GM21528 (cell line): Measurements from ENCODE around the gene PRR32.
"Not testable (repeated sequence)": the region's sequence is repeated elsewhere in the genome, so short reads cannot be mapped to it uniquely, and the experiment has no call there.

Experiments used
- ATAC-seq: cut with Tn5 transposase; IDR thresholded peaks from one replicate; pipeline ENCODE4 v1.9.1; 2021; ENCODE audit warnings: mild to moderate bottlenecking, moderate library complexity; ENCODE audit not compliant: unreplicated experiment, low FRiP score

PRR32 gene, protein sequence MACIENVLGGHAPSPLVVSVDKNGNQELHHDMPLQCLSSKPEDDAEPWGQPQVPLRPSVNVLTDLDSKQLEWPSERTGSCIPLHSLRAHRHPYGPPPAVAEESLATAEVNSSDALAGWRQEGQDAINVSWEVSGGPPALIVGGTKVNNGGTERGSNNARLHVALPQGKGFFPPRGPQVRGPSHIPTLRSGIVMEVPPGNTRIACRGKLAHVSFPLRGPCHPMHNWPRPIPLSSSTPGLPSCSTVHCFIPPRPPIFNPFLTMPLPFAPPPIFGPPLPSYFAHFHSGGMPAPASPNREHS

DNA sequence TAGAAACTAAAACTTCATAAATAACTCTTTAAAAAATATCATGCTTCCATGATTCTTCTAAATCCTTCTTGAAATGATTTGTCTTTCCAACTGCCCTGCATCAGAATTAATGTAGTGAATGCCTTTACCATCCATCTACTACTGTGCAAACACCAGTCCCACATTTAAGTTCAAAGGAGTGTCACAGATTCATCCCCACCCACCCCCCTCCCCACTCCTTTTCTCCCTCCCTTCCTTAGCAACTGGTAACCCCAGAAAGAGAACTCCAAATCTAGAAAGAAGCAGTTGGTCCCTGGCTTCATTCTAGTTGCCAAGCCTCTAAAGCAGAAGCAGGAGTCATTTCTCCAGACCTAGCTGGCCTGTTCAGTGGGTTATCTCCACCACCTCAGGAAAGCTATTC is at the start of gene PRR32:
Gene PRR32 (plus strand): TSS at position 301 of the 400 bp plus-strand sequence. CDS start 115 bp downstream, outside the sequence.
- no peak for ATAC-seq

DNA sequence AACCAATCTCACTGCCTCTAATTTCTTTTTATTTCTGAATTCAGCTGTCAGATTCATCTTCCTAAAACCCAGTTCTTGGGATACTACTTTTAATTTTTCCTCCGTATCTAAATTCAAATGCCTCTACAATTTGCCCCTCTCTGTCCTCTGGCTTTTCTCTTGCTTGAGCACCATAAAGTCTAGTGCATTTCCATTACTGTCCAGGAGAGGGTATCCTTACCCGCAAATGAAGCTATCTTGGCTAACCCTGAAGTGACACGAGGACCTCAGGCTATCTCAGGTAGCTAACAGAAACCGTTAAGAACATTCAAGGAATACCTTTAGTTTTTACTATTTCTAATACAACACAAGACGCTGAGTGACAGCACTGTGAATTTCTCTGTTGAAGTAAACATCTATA is 49.4 kb upstream of the PRR32 start:
- ATAC-seq, result no peak

DNA sequence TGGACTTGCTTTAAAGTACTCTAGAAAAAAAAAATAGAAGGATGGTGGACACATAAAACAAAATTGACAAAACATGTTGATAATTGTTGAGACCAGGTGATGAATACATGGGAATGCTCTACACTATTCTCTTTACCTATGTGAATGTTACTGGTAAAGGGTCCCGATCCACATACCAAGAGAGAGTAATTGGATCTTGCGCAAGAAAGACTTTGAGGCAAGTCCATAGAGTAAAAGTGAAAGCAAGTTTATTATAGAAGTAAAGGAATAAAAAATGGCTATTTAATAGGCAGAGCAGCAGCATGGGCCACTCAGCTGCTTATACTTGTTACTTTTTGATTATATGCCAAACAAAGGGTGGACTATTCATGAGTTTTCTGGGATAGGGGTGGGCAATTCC is 34.0 kb upstream of the PRR32 start:
- no peak for ATAC-seq

DNA sequence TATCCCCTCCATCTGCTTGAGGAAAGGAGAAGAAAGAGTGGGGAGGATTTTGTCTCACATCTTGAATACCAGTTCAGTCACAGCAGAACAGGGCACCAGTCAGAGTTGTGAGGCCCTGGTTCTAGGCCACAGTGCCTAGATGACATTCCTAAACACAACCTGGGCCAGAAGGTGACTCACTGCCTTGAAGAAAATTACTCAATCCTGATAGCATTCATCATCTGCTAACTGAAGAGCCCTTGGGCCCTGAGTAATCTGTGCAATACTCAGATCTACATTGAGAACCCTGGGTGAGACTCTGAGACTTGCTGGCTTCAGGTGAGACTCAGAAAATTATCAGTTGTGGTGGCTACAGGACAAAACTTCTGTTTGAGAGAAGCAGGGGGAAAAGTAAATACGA is 20.5 kb upstream of the PRR32 start:
- no peak for ATAC-seq

DNA sequence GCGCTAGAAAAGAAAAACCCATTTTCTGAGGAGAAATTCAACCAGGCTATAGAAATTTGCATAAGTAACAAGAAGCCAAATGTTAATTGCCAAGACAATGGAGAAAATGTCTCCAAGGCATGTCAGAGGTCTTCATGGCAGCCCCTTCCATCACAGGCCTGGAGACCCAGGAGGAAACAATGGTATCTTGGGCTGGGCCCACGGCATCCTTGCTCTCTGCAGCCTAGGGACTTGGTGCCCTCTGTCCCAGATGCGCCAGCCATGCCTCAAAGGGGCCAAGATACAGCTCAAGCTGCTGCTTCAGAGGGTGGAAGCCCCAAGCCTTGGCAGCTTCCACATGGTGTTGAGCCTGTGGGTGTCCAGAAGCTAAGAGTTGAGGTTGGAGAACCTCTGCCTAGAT is 12.7 kb upstream of the PRR32 start:
- not testable (repeated sequence) for ATAC-seq

DNA sequence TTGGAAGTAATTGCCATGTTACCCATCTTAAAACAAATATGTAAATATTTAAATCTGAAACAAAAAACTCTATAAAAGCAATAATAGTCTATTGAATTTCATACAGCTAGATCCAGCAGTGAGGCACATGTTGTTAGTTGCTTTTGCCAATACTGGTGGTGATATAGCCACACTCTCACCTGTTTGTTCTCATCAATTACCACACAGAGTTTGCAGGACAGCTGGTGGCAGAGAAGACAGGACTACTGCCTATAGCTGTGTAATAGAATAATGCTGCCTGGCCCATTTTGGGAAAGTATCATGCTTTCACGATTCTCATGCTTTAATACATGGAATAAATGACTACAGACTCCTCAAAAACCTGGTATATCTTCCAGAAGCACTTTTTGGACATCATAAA is 3.7 kb upstream of the PRR32 start:
- ATAC-seq, result no peak

DNA sequence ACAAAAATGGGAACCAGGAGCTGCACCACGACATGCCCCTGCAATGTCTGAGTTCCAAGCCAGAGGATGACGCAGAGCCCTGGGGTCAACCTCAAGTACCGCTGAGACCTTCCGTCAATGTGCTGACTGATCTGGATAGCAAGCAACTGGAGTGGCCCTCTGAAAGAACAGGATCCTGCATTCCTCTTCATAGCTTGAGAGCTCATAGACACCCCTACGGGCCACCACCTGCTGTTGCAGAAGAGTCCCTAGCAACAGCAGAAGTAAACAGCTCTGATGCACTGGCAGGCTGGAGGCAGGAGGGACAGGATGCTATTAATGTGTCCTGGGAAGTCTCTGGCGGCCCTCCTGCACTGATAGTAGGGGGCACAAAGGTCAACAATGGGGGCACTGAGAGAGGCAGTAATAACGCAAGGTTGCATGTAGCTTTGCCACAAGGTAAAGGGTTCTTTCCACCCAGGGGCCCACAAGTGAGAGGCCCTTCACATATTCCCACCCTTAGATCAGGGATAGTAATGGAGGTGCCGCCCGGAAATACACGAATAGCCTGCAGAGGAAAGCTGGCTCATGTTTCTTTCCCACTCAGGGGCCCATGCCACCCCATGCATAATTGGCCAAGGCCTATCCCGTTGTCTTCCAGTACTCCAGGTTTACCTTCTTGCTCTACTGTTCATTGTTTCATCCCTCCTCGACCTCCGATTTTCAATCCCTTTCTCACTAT is 1.3 kb downstream of the PRR32 start:
- ATAC-seq, result no peak

DNA sequence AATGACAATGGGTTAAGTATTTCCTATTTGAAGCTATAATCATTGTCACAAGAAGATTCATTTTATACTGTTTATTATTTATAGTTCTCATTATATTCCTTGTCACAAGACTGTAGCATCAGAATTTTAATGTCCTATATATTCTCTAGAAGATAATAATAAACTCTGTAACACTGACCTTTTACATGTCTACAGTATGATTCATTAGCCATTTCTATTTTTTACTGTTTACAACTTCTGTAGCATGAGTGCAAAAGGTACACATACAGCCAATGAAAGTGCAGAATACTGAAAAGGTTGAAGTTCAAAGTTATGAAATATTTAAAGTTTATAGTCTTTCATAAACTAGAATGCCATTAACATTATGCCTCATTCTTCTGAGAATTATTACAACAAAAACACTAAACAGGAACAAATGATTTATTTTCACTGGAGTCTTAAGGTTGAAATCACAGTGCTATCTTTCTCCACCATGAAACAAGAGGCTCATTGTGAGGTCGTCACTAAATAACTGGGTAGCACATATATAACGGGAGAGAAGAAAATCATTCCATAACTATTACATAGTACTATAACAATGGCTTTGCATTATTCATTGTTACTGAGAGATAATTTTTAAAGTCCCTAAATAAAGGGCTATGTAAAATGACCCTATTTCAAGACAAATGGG is 4.9 kb downstream of the PRR32 start:
- ATAC-seq, result no peak

DNA sequence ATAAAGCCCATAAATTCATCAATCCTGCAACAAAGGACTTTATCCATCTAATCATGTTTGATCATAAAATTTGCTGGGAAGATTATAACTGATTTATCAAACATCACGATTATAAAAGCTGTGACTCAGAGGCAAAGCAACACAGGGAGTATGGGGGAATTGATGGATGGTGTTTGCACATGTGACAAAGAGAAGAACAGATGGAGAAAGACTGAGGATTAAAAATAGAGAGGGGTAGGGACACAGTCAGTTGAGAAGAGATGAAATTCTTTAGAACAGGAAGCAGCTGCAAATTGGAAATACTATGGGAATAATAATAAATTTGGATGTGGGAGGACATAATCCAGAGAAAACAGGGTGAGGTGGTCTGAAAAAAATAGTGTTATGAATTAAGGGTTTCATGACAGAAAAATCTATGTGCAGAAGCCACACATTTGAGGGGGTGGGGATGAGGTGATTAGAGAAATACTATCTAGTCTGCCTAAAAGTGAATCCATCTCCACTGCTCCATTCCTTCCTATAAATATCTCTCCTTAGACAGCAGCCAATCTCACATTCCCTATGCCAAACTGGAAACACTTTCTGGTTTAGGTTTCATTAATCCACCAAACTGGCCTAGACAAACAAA is 6.2 kb downstream of the PRR32 start:
- ATAC-seq, result no peak

DNA sequence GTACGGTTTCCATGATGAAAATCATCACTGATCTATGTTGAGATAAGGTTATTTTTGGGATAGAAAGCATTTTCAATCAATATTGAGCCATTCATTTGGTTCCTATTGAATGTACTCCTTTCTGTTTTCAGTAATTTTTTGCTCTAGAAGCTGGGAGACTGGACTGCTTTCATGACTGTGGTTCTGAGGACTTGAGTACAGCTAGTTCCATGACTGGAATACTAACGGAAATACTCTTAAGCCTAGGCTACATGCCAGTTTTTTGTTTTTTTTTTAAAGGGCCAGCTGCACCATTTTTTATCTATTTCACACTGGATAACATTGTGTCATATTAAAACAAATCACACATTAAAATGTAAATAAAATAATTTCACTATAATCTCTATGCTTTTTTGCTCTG is 16.7 kb downstream of the PRR32 start:
- no peak for ATAC-seq

DNA sequence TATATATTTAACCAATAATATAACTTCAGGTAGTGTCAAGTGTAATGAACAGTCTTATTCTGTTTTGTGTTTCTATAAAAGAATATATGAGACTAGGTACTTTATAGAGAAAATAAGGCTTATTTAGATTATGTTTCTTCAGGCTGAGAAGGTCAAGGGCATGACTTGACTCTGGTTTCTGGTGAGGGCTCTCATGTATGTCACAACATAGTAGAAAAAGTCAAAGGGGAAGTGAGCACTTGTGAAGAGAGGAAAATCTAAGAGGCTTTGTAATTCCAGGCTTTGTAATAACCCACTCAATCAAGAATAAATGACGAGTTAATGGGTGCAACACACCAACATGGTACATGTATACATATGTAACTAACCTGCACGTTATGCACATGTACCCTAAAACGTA is 27.6 kb downstream of the PRR32 start:
- ATAC-seq, result no peak

DNA sequence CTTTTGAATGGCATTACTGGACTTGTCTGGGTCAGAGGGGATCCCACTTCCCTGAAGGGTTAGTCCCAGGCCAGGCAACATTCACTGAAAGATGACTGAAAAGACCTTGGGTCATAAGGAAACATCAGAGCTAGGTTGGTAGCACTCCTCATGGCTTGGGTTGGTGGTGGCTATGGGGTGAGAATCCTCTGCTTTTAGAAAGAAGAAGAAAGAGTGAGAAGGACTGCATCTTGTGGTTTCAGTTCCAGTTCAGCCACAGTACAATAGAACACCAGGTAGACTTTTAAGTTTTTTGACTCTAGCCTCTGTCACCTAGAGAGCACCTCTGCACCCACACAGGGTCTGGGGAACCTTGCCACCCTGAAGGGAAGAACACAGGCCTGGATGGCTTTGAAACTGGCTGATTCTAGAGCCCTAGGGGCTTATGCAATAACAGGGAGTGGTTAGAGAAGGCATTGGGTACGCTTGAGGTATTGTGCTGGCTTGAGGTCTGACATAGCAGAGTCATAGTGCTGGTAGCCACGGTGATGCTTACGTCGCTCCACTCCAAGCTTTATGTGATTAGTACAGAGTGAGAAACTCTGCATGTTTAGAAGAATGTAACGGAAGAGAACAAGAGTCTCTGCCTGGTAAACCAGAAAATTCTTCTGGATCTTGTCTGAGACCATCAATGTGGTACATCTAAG is 36.5 kb downstream of the PRR32 start:
- ATAC-seq, result no peak
